Stimulated activated CD8-positive, alpha-beta memory T cell treated with anti-CD3 and anti-CD28 coated beads, Interleukin-2, amount 100 ng/mL, for 48 hours (primary cell): Measurements from ENCODE around the gene GAPVD1.
"Not testable (repeated sequence)": the region's sequence is repeated elsewhere in the genome, so short reads cannot be mapped to it uniquely, and the experiment has no call there.

Source experiments
- DNase-seq, 2 donors: peaks; one replicate each; pipeline ENCODE4 v3.0.0-alpha.2; 2020; ENCODE audit warnings: low read depth in 2 of 2

GAPVD1 gene

GRCh38 chr9:125261501-125262293 is at the start of gene GAPVD1:
GAPVD1 (plus strand) TSS chr9:125261826; CDS start chr9:125298922, 37,096 bp downstream.
- peak; percentile 84 for DNase-seq

DNA sequence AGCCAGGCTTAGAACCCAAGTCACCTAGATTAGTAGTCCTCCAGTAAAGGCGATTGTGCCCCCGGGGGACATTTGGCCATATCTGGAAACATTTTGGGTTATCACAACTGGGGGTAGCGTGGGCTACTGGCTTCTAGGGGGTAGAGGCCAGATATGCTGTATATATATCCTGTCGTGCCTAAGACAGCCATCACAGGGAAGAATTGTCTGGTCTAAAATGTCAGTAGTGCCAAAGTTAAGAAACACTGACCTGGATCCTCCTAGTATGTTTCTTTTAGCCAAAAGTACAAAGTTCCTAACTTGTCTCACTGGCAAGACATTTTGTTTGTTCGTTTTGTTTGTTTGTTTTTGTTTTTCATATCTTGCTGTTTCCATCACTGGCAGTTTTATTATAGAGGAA is 47.4 kb upstream of the GAPVD1 start:
- DNase-seq, result no peak

- no peak for DNase-seq
Observed at GRCh38 chr9:125218621-125219020, 43.0 kb upstream of the GAPVD1 start.

GRCh38 chr9:125224858-125225257 is 36.8 kb upstream of the GAPVD1 start:
- DNase-seq, result not testable (repeated sequence)

DNA sequence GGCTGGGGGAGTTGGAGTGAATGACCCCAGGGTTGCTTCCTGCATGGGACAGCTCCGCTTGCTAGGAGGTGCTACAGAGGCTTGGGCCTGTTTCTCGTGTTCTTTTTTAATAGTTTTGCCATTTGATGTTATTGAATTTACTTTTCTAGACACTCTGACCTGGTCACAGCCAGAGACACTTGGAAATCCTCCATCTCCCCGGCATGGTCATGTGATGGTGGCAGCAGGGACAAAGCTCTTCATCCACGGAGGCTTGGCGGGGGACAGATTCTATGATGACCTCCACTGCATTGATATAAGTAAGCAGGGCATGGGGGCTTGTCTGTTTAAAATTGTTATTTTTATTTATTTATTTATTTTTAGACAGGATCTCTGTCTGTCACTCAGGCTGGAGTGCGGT is 33.9 kb upstream of the GAPVD1 start:
- no peak for DNase-seq

GRCh38 chr9:125233678-125234077 is 27.9 kb upstream of the GAPVD1 start:
- no peak for DNase-seq

- not testable (repeated sequence) for DNase-seq
Observed at GRCh38 chr9:125234099-125234498, 27.5 kb upstream of the GAPVD1 start.

- no peak for DNase-seq
Observed at GRCh38 chr9:125235804-125236519, 25.7 kb upstream of the GAPVD1 start.

GRCh38 chr9:125236520-125237159 is 25.0 kb upstream of the GAPVD1 start:
- DNase-seq, result not testable (repeated sequence)

GRCh38 chr9:125238127-125238914 is 23.3 kb upstream of the GAPVD1 start:
- no peak for DNase-seq

- DNase-seq, result no peak
Observed at GRCh38 chr9:125238915-125239446, 22.6 kb upstream of the GAPVD1 start.

DNA sequence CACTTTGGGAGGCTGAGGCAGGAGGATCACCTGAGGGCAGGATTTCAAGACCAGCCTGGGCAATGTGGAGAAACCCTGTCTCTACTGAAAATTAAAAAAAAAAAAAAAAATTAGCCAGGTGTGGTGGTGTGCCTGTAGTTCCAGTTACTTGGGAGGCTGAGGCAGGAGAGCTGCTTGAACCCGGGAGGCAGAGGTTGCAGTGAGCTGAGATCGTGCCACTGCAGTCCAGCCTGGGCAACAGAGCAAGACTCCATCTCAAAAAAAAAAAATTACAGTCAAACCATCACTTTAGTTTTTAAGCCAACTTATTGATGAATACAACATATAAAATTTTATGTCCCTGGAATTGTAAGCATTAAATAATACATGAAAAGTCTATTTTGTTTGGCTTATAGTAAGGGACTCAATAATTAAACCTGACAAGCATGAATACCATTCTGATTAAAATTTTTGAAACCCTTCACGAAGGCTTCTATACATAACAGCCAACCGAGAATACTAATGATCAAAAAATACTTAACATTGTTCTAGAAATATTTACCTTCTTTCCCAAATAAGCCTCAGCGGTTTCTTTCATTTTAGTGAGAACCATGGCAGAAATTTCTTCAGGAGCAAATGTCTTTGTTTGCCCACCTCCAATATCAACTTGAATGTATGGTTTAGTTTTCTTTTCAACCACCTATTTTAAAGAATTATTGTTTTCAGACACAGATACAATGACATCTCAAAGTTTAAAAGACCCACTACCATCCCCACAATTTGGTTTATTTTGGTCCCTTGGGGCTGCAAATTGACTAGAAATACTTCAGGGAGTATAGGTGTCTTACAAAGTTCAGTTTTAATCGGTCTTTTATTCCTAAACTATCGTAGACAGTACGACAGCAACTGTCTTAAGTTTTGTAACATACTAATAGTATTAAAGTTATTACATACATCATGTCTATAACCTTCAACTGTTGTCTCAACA is 21.7 kb upstream of the GAPVD1 start:
- DNase-seq, result no peak

DNA sequence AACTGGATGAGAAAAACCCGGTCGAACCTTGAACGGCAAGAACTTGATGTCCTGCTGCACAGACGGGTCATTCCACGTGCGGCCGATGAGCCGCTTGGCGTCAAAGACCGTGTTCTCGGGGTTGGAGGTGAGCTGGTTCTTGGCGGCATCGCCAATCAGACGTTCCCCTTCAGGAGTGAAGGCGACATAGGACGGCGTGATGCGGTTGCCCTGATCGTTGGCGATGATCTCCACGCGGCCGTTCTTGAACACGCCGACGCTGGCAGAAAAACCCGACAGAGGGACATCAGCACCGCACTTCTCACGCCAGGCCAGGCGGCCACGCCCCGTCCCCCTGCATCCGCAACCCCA is 21.0 kb upstream of the GAPVD1 start:
- DNase-seq, result peak; percentile 7 to 22

GRCh38 chr9:125241000-125241862 is 20.4 kb upstream of the GAPVD1 start, which contains the start of gene HSPA5:
HSPA5 (minus strand) TSS chr9:125241343; CDS start chr9:125241126, 217 bp downstream.
- DNase-seq, result peak; percentile 98 to 99

DNA sequence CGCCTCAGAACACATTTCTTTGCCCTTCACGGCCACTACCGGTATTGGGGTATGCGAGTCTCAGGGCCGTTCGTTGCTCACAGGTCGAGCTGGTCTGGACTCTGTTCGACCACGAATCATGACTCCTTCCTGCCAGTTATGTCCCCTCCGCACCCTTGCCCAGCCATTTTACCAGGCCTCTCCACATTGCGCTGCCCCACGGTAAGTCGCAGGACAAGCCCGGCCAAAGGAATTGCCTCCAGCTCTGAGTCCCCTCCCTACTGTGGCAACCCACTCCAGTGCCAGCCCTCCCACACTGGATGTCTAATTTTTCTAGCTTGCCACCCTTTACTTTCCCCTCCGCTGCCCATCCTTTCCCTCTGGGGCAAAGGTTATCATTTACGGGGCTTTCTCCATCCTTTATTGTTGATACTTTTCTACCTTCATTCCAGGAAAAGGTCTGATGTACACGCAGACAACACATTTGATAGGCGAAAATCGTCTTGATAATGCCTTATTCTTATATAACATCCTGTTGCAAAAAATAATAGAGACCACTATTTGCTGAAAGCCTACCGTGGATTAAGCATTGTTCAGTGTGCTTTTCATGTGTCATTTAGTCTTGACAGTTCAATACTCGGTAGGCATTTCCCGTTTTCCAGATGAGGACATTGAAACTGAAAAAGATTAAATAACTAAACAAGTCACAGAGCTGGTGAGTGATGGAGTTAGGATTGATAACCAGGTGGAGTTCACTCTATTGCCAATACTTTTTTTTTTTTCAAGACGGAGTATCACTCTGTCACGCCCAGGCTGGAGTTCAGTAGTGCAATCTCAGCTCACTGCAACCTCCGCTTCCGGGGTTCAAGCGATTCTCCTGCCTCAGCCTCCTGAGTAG is 19.5 kb upstream of the GAPVD1 start:
- no peak for DNase-seq

DNA sequence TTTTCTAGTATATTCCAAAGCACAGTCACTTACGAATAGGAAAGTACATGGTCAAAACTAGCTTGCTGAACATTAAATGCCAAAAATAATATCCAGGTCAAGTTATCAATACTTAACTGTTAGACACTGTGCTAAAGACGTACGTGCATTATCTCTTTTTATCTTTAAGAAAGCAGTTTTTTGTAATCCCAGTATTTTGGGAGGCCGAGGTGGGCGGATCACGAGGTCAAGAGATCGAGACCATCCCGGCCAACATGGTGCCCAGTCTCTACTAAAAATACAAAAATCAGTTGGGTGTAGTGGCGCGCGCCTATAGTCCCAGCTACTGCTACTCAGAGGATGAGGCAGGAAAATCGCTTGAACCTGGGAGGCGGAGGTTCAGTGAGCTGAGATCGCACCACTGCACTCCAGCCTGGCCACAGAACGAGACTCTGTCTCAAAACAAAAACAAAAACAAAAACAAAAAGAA is 17.8 kb upstream of the GAPVD1 start:
- no peak for DNase-seq

DNA sequence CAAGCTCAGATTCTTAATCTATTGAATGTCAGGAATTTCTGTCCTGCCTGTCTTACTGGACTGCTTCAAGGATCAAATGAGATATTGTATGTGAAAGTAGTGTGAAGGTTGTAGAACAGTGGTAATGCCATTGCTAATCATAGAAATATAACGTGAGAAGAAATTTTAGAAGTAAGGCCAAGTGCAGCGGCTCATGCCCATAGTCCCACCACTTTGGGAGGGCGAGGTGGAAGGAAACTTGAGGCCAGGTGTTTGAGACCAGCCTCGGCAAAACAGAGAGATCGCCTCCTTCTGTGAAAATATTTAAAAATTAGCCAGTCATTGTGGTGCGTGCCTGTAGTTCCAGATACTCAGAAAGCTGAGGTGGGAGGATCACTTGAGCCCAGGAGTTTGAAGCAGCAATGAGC is 15.4 kb upstream of the GAPVD1 start:
- DNase-seq, result no peak

- no peak for DNase-seq
Observed at GRCh38 chr9:125254231-125254630, 7.4 kb upstream of the GAPVD1 start.
